GM10266 (cell line): Measurements from ENCODE around the gene RALGAPA2.

Experiments used
- DNase-seq: peaks from one replicate; pipeline ENCODE4 v3.0.0; 2012; ENCODE audit errors: extremely low spot score
- CTCF ChIP-seq: IDR thresholded peaks from 2 replicates; pipeline ENCODE4 v1.5.1; 2012; ENCODE audit warnings: mild to moderate bottlenecking, low read depth; ENCODE audit not compliant: control insufficient read depth, insufficient read depth; ENCODE audit errors: missing control alignments

Gene RALGAPA2

GRCh38 chr20:20721489-20721888 lies 9.0 kb upstream of the RALGAPA2 start:
- TF ChIP-seq CTCF: no peak
- DNase-seq: no peak

GRCh38 chr20:20720158-20720557 lies 7.7 kb upstream of the RALGAPA2 start:
- no peak for TF ChIP-seq CTCF
- no peak for DNase-seq

GRCh38 chr20:20719411-20719810 lies 7.0 kb upstream of the RALGAPA2 start:
- no peak for DNase-seq
- TF ChIP-seq CTCF: no peak

GRCh38 chr20:20713244-20713765 lies 861 bp upstream of the RALGAPA2 start:
- no peak for DNase-seq
- TF ChIP-seq CTCF: no peak

- no peak for DNase-seq
- no peak for TF ChIP-seq CTCF
Measured at GRCh38 chr20:20712004-20712473, 405 bp downstream of the RALGAPA2 start.

- DNase-seq: no peak
- no peak for TF ChIP-seq CTCF
Measured at GRCh38 chr20:20711413-20711812, 1.0 kb downstream of the RALGAPA2 start.

GRCh38 chr20:20710443-20711315 lies 1.8 kb downstream of the RALGAPA2 start:
- DNase-seq: no peak

More at GRCh38 chr20:20710443-20711315, 1.8 kb downstream of the RALGAPA2 start:
- TF ChIP-seq CTCF: no peak
